K562 (cell line): Measurements from ENCODE around the gene SPINT2. TPM values are rescaled to one million over a fixed set of nuclear protein-coding genes. Genes with fewer than 3 reads are reported as not detected.

Source experiments
- ATAC-seq: fragments of 200-7000 bp; cut with Tn5 transposase; 3 replicates; pipeline ENCODE4 v1.9.1; 2020; ENCODE audit warnings: moderate library complexity
- BruUV-seq: library from RNA; stranded (reverse); fragments of 400-500 nt; replicated peaks from 2 replicates; lab custom pipeline; 2021; lab: Mats Ljungman, UMichigan
- CTCF ChIA-PET: fragments of 300-600 bp; formaldehyde crosslinking; extraction: SDS; loops from one replicate; lab custom pipeline; 2021; ENCODE audit warnings: low intra/inter-chr PET ratio; lab: Yijun Ruan, JAX
- POLR2A ChIA-PET: fragments of 300-600, 350-650 bp; sonication (Branson Sonifier 250); formaldehyde crosslinking; extraction: SDS; loops from one replicate; lab custom pipeline; 2021; ENCODE audit warnings: antibody characterized with exemption, inconsistent platforms; lab: Yijun Ruan, JAX
- DNase-seq, 4 experiments: peaks; one replicate each; pipeline versions ENCODE4 v3.0.0 to v3.0.0-alpha.2; 2011 to 2018; ENCODE audit warnings: low spot score in 3 of 4, mixed read lengths in 3 of 4; ENCODE audit errors: extremely low read depth in 1 of 4
- FAIRE-seq: peaks from 2 replicates; lab custom pipeline; 2011; peaks lifted over from hg19 to GRCh38; lab: Jason Lieb, UNC
- H2AFZ ChIP-seq: 2 replicates; pipeline ENCODE4 v1.6.0; 2011; ENCODE audit warnings: low read depth, low read length, control low read depth, inconsistent platforms
- H3K27ac ChIP-seq: fragments of 200-600 bp; 3 replicates; pipeline ENCODE4 v1.8.0; 2011; ENCODE audit warnings: low read depth, mild to moderate bottlenecking, control low read depth, inconsistent platforms, low read length, moderate library complexity, mixed read lengths; ENCODE audit errors: extremely low read depth
- H3K27me3 ChIP-seq, 2 experiments: fragments of 300-600 bp in 1 of 2; 2 replicates in 1 of 2; 3 replicates in 1 of 2; pipeline versions ENCODE4 v1.6.0 to v1.8.0; 2011; ENCODE audit warnings: inconsistent platforms in 2 of 2, low read length in 2 of 2, mild to moderate bottlenecking in 1 of 2, mixed read lengths in 1 of 2, moderate library complexity in 1 of 2; ENCODE audit not compliant: control insufficient read depth in 2 of 2, insufficient read depth in 2 of 2
- H3K36me3 ChIP-seq: fragments of 300-600 bp; 3 replicates; pipeline ENCODE4 v1.8.0; 2011; ENCODE audit warnings: mild to moderate bottlenecking, low read length, inconsistent platforms; ENCODE audit not compliant: control insufficient read depth, insufficient read depth
- H3K4me1 ChIP-seq, 2 experiments: fragments of 200-600 bp in 1 of 2; replicated peaks in 1 of 2; 2 replicates in 1 of 2; 3 replicates in 1 of 2; pipeline versions ENCODE4 v1.5.1 to v1.8.0; 2011; ENCODE audit warnings: inconsistent platforms in 2 of 2, low read length in 2 of 2, mild to moderate bottlenecking in 1 of 2, mixed read lengths in 1 of 2, moderate library complexity in 1 of 2; ENCODE audit not compliant: control insufficient read depth in 2 of 2, insufficient read depth in 2 of 2
- H3K4me2 ChIP-seq: 2 replicates; pipeline ENCODE4 v1.6.1; 2011; ENCODE audit warnings: low read length, control low read depth, inconsistent platforms, mixed read lengths; ENCODE audit not compliant: insufficient read depth
- H3K4me3 ChIP-seq: fragments of 200-600 bp; sonication (generic), shearing (Covaris generic); 2 replicates; pipeline ENCODE4 v1.5.1; 2016; ENCODE audit warnings: control low read depth, inconsistent platforms
- H3K79me2 ChIP-seq: fragments of 200-600 bp; 3 replicates; pipeline ENCODE4 v1.8.0; 2011; ENCODE audit warnings: low read length, inconsistent platforms; ENCODE audit not compliant: control insufficient read depth, insufficient read depth
- H3K9ac ChIP-seq, 2 experiments: 2 replicates each; pipeline versions ENCODE4 v1.6.0 to v1.6.1; 2011; ENCODE audit warnings: low read depth in 2 of 2, low read length in 2 of 2, control low read depth in 1 of 2, inconsistent platforms in 1 of 2, mild to moderate bottlenecking in 1 of 2, mixed read lengths in 1 of 2; ENCODE audit not compliant: insufficient read depth in 1 of 2
- H3K9me1 ChIP-seq: one replicate; pipeline ENCODE4 v1.6.0; 2011; ENCODE audit warnings: inconsistent platforms, mild to moderate bottlenecking, low read length, moderate library complexity; ENCODE audit not compliant: control insufficient read depth, insufficient read depth
- H3K9me3 ChIP-seq: replicated peaks from 2 replicates; pipeline ENCODE4 v1.5.1; 2011; ENCODE audit warnings: low read depth, low read length, inconsistent platforms; ENCODE audit not compliant: control insufficient read depth, insufficient read depth
- H4K20me1 ChIP-seq: replicated peaks from 2 replicates; pipeline ENCODE4 v1.6.1; 2011; ENCODE audit warnings: low read length, inconsistent platforms, mixed read lengths; ENCODE audit not compliant: control insufficient read depth, insufficient read depth
- ADNP ChIP-seq: fragments of 200-800 bp; sonication (Bioruptor generic); IDR thresholded peaks from 2 replicates; pipeline ENCODE4 v1.6.1; 2016; ENCODE audit warnings: missing genetic modification characterization, missing compliant biosample characterization
- CEBPB ChIP-seq: fragments of 450-650 bp; IDR thresholded peaks from 2 replicates; pipeline ENCODE4 v1.6.1; 2016; ENCODE audit warnings: missing genetic modification characterization, missing compliant biosample characterization
- HMGN3 ChIP-seq: IDR thresholded peaks from 2 replicates; pipeline ENCODE4 v1.6.1; 2011; ENCODE audit warnings: borderline replicate concordance, low read depth, mild to moderate bottlenecking, mixed read lengths, low read length; ENCODE audit not compliant: insufficient read length; ENCODE audit errors: extremely low read depth
- HSF4 ChIP-seq: fragments of 250-450 bp; sonication (Bioruptor Pico); IDR thresholded peaks from 2 replicates; pipeline ENCODE4 v2.1.2; 2022; ENCODE audit warnings: mild to moderate bottlenecking, moderate library complexity, borderline replicate concordance
- NCOR1 ChIP-seq: fragments of 450-650 bp; IDR thresholded peaks from 2 replicates; pipeline ENCODE4 v1.6.1; 2016; ENCODE audit warnings: mild to moderate bottlenecking, moderate library complexity
- PHF20 ChIP-seq: fragments of 450-650 bp; IDR thresholded peaks from 2 replicates; pipeline ENCODE4 v1.6.1; 2018; ENCODE audit not compliant: partially characterized antibody
- PPARD ChIP-seq: fragments of 250-450 bp; sonication (Bioruptor Pico); IDR thresholded peaks from 2 replicates; pipeline ENCODE4 v1.8.0; 2022; ENCODE audit warnings: inconsistent platforms, mild to moderate bottlenecking, moderate library complexity
- RBM25 ChIP-seq: fragments of 200-400 bp; formaldehyde crosslinking; IDR thresholded peaks from 2 replicates; pipeline ENCODE4 v1.6.1; 2018; ENCODE audit warnings: low read length, low read depth, moderate library complexity; ENCODE audit not compliant: severe bottlenecking
- SMARCB1 ChIP-seq: IDR thresholded peaks from 2 replicates; pipeline ENCODE4 v1.6.1; 2011; ENCODE audit warnings: improper control_type of control experiment, low read depth; ENCODE audit not compliant: insufficient read length
- STAT6 ChIP-seq: sonication (generic); formaldehyde crosslinking; IDR thresholded peaks from 2 replicates; pipeline ENCODE4 v1.8.1; 2023; ENCODE audit warnings: mild to moderate bottlenecking, missing genetic modification reagents
- TEAD1 ChIP-seq, 2 experiments: fragments of 450-650 bp in 1 of 2; sonication (generic) in 1 of 2; formaldehyde crosslinking; IDR thresholded peaks; 2 replicates each; pipeline versions ENCODE4 v1.4.0 to v1.8.0; 2020 to 2022; ENCODE audit warnings: mild to moderate bottlenecking in 2 of 2, missing genetic modification reagents in 1 of 2
- ZNF121 ChIP-seq: sonication (generic); formaldehyde crosslinking; conservative IDR thresholded peaks from 2 replicates; pipeline ENCODE4 v1.8.0; 2022; ENCODE audit warnings: missing genetic modification reagents
- WGBS: fragments of 100-300 bp; shearing (Covaris generic); methylation state at CpG from one replicate; pipeline ENCODE4 v1.1.6; 2016; ENCODE audit warnings: low coverage, mixed read lengths; ENCODE audit not compliant: insufficient coverage; ENCODE audit errors: missing lambda C conversion rate; 5-methylcytosine and 5-hydroxymethylcytosine counted together
- in situ Hi-C: fragments of 300-500 bp; cut with MboI; formaldehyde crosslinking; loops from 4 replicates; pipeline ENCODE4 v1.15.0; 2018; ENCODE audit warnings: inconsistent platforms, mixed read lengths
- intact Hi-C: fragments of 100-400 bp; cut with micrococcal nuclease; formaldehyde crosslinking; loops from 2 replicates; pipeline ENCODE4 v1.14.2; 2022
- polyA plus RNA-seq, 8 experiments: library from polyadenylated mRNA; depleted of rRNA in 4 of 8; stranded (reverse) in 5 of 8; unstranded in 3 of 8; fragments of >200 nt; fragmentation: Nextera tagmentation in 2 of 8; fragmentation: Illumina TruSeq in 1 of 8; extraction: Ambion mirVana in 2 of 8; extraction: Trizol in 1 of 8; gene quantifications; 2 replicates each; pipeline versions ENCODE4 v1.2.1 to v1.2.3, GENCODE V29; 2011 to 2014; ENCODE audit warnings: inconsistent platforms in 1 of 8, missing spikeins in 1 of 8
- total RNA-seq, 7 experiments: library from RNA; depleted of rRNA in 6 of 7; stranded (reverse); fragments of >200 nt in 6 of 7; fragmentation: Illumina TruSeq in 2 of 7; extraction: Trizol in 2 of 7; gene quantifications; 2 replicates each; pipeline versions ENCODE4 v1.2.1 to v1.2.3, GENCODE V29; 2011 to 2021; ENCODE audit warnings: low replicate concordance in 1 of 7
- TF ChIP-seq, protein P1 (sequence below): fragments of 250-450 bp; sonication (Bioruptor Pico); IDR thresholded peaks from 2 replicates; pipeline ENCODE4 v1.4.0; 2020; ENCODE audit warnings: mild to moderate bottlenecking

The SPINT2 gene
- total and polyA plus RNA-seq, 9 of the 15 experiments (the other 6 are each of a cell fraction or from before 2014, with no cell fraction given) = 0.65 to 4.5 (median 3.4) TPM

GRCh38 chr19:38315657-38316476, 51.5 kb downstream of the SPINT2 start, which contains the start of gene YIF1B (continued):
- no peak for TF ChIP-seq STAT6 (CRISPR knock-in tag)
- TF ChIP-seq, protein P1, sequence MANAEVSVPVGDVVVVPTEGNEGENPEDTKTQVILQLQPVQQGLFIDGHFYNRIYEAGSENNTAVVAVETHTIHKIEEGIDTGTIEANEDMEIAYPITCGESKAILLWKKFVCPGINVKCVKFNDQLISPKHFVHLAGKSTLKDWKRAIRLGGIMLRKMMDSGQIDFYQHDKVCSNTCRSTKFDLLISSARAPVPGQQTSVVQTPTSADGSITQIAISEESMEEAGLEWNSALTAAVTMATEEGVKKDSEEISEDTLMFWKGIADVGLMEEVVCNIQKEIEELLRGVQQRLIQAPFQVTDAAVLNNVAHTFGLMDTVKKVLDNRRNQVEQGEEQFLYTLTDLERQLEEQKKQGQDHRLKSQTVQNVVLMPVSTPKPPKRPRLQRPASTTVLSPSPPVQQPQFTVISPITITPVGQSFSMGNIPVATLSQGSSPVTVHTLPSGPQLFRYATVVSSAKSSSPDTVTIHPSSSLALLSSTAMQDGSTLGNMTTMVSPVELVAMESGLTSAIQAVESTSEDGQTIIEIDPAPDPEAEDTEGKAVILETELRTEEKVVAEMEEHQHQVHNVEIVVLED = peak; percentile 60

GRCh38 chr19:38316477-38317067, 52.2 kb downstream of the SPINT2 start:
- FAIRE-seq (no peak), DNase-seq (no peak), ATAC-seq (peak; percentile 2)
- TSS peak; percentile 74 for BruUV-seq
- peak overlapping the region; percentile 46 to 75; a peak in 3 of 4 replicates for H3K9ac ChIP-seq
- ChIA-PET POLR2A (no interaction called here), CTCF (no interaction called here)
- peaks cover 39% of the 10 kb centered on the region for H3K79me2 ChIP-seq
- H3K36me3 ChIP-seq = peaks cover 17% of the 10 kb centered on the region
- no peaks in the 10 kb centered on the region for H4K20me1 ChIP-seq
- H3K4me1 ChIP-seq = peaks cover 46 to 65% of the 10 kb centered on the region in 2 experiments
- peak overlapping the region; percentile 53 for H2AFZ ChIP-seq
- in situ Hi-C loops = no loop called here
- no peaks in the 10 kb centered on the region for H3K9me1 ChIP-seq
- H3K4me3 ChIP-seq = peak overlapping the region; percentile 38
- no peaks in the 10 kb centered on the region for H3K9me3 ChIP-seq
- H3K4me2 ChIP-seq = peak overlapping the region; percentile 73
- intact Hi-C loops = loop anchor here (1.0 kb wide), 2 partner anchors 19 to 46 kb away; partner anchors contain the start of gene CATSPERG
- H3K27ac ChIP-seq = peak overlapping the region; percentile 85
- under 1% methylated on average over 8 of the region's 8 CpGs for WGBS
- H3K27me3 ChIP-seq = no peaks in the 10 kb centered on the region
- TF ChIP-seq NCOR1 (no peak), PHF20 (peak; percentile 45), CEBPB (tag) (no peak), HMGN3 (peak; percentile 4), RBM25 (peak; percentile 71), PPARD (CRISPR knock-in tag) (no peak), HSF4 (CRISPR knock-in tag) (0 out of 2 replicates have a peak, but pooled peaks have one; percentile 32), ADNP (tag) (peak; percentile 44; the same call in 1 of the 2 replicates), TEAD1 (CRISPR knock-in tag; IDR thresholded peaks at IDR 0.05) (peak in 1 of 2 experiments; percentile 73; a peak in 1 of 4 replicates), ZNF121 (CRISPR knock-in tag) (peak; percentile 100), SMARCB1 (peak; percentile 90)
